Measurements from ENCODE around the gene RIMKLB.
"Not testable (repeated sequence)": the region's sequence is repeated elsewhere in the genome, so short reads cannot be mapped to it uniquely, and the experiment has no call there.

RIMKLB gene

DNA sequence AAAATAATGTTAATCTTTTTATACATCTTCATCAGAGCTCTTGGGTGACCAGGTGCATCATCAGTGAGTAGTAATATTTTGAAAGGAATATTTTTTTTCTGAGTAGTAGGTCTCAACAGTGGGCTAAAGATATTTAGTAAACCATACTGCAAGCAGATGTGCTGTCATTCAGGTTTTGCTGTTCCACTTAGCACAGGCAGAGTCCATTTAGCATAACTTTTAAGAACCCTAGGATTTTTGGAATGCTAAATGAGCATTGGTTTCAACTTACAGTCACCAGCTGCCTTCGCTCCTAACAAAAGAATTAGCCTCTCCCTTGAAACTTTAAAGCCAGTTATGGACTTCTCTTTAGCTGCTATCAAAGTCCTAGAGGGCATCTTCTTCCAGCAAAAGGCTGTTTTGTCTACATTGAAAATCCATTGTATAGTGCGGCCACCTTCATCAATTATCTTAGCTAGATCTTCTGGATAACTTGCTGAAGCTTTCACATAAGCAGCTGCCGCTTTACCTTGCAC is 24.6 kb downstream of the RIMKLB start:
- no peak for TF ChIP-seq CTCF (IDR thresholded peaks at IDR 0.05; ENCODE audit: low read depth, low read length)
- DNase-seq: no peak
- no peaks in the 10 kb centered on the region for H3K9me3 ChIP-seq (ENCODE audit: severe bottlenecking)
- H3K27ac ChIP-seq: no peak overlapping the region
- no peak overlapping the region for H3K4me3 ChIP-seq (ENCODE audit: low read depth, low read length)
- H3K36me3 ChIP-seq: peaks cover 33% of the 10 kb centered on the region
- no peaks in the 10 kb centered on the region for H3K27me3 ChIP-seq (ENCODE audit: insufficient read depth, low read depth, severe bottlenecking)

GRCh38 chr12:8734873-8735381 is 37.1 kb downstream of the RIMKLB start:
- Histone ChIP-seq H3K27ac (no peak overlapping the region), H3K27me3 (ENCODE audit: insufficient read depth, low read depth, severe bottlenecking) (no peaks in the 10 kb centered on the region), H3K4me3 (ENCODE audit: low read depth, low read length) (no peak overlapping the region), H3K36me3 (no peaks in the 10 kb centered on the region; the same call in 1 of the 2 replicates), H3K9me3 (ENCODE audit: severe bottlenecking) (no peaks in the 10 kb centered on the region)
- TF ChIP-seq CTCF (IDR thresholded peaks at IDR 0.05; ENCODE audit: low read depth, low read length): no peak
- DNase-seq: no peak

GRCh38 chr12:8742501-8742900 is 44.7 kb downstream of the RIMKLB start:
- Histone ChIP-seq H3K27ac (no peak overlapping the region), H3K9me3 (ENCODE audit: severe bottlenecking) (no peaks in the 10 kb centered on the region), H3K4me3 (ENCODE audit: low read depth, low read length) (no peak overlapping the region), H3K36me3 (no peaks in the 10 kb centered on the region; the same call in 1 of the 2 replicates), H3K27me3 (ENCODE audit: insufficient read depth, low read depth, severe bottlenecking) (no peaks in the 10 kb centered on the region)
- no peak for DNase-seq
- no peak for TF ChIP-seq CTCF (IDR thresholded peaks at IDR 0.05; ENCODE audit: low read depth, low read length)

GRCh38 chr12:8743121-8743520 is 45.3 kb downstream of the RIMKLB start:
- not testable (repeated sequence) for DNase-seq; H3K4me3 ChIP-seq (ENCODE audit: low read depth, low read length); H3K36me3 ChIP-seq; H3K9me3 ChIP-seq (ENCODE audit: severe bottlenecking); H3K27me3 ChIP-seq (ENCODE audit: insufficient read depth, low read depth, severe bottlenecking); H3K27ac ChIP-seq

DNA sequence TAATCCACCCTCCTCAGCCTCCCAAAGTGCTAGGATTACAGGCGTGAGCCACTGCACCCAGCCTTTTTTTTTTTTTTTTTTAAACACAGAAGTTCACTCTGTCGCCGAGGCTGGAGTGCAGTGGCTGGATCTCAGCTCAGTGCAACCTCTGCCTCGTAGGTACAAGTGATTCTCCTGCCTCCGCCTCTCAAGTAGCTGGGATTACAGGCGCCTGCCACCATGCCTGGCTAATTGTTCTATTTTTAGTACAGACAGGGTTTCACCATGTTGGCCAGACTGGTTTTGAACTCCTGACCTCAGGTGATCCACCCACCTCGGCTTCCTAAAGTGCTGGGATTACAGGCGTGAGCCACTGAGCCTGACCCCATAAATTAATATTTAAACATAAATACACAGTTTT is 47.8 kb downstream of the RIMKLB start:
- not testable (repeated sequence) for DNase-seq; H3K9me3 ChIP-seq (ENCODE audit: severe bottlenecking); H3K27me3 ChIP-seq (ENCODE audit: insufficient read depth, low read depth, severe bottlenecking); H3K4me3 ChIP-seq (ENCODE audit: low read depth, low read length); H3K36me3 ChIP-seq; H3K27ac ChIP-seq

GRCh38 chr12:8746046-8746445 is 48.3 kb downstream of the RIMKLB start:
- no peak overlapping the region for H3K27ac ChIP-seq
- no peak overlapping the region for H3K4me3 ChIP-seq (ENCODE audit: low read depth, low read length)
- peaks cover 11% of the 10 kb centered on the region for H3K36me3 ChIP-seq
- no peak for TF ChIP-seq CTCF (IDR thresholded peaks at IDR 0.05; ENCODE audit: low read depth, low read length)
- DNase-seq: no peak
- H3K27me3 ChIP-seq (ENCODE audit: insufficient read depth, low read depth, severe bottlenecking): no peaks in the 10 kb centered on the region
- no peaks in the 10 kb centered on the region for H3K9me3 ChIP-seq (ENCODE audit: severe bottlenecking)

DNA sequence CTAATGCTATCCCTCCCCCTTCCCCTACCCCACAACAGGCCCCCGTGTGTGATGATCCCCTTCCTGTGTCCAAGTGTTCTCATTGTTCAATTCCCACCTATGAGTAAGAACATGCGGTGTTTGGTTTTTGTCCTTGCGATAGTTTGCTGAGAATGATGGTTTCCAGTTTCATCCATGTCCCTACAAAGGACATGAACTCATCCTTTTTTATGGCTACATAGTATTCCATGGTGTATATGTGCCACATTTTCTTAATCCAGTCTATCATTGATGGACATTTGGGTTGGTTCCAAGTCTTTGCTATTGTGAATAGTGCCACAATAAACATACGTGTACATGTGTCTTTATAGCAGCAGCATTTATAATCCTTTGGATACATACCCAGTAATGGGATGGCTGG is 62.3 kb downstream of the RIMKLB start:
- not testable (repeated sequence) for H3K4me3 ChIP-seq (ENCODE audit: low read depth, low read length); H3K9me3 ChIP-seq (ENCODE audit: severe bottlenecking); H3K27me3 ChIP-seq (ENCODE audit: insufficient read depth, low read depth, severe bottlenecking); H3K27ac ChIP-seq; DNase-seq; H3K36me3 ChIP-seq

DNA sequence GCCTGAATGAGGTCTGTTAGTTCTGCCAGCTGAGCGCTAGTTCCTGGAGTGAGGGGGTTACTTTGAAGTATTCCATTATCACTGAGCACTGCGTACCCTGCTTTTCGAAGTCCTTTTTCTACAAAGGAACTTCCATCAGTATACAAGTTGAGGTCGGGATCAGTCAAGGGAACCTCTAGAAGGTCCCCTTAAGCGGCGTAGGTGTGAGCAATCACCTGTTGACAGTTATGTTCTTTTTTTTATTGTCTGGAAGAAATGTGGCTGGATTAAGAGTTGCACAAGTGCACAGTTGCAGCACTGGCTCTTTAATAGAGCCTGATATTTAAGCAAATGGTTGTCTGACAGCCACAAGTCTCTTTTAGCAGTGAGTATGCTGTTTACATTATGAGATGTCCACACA is 64.9 kb downstream of the RIMKLB start:
- not testable (repeated sequence) for DNase-seq

GRCh38 chr12:8766121-8766520 is 68.3 kb downstream of the RIMKLB start:
- DNase-seq; H3K27ac ChIP-seq; H3K27me3 ChIP-seq (ENCODE audit: insufficient read depth, low read depth, severe bottlenecking); H3K4me3 ChIP-seq (ENCODE audit: low read depth, low read length); H3K9me3 ChIP-seq (ENCODE audit: severe bottlenecking); H3K36me3 ChIP-seq: not testable (repeated sequence)

More for the DNA sequence above, 64.9 kb downstream of the RIMKLB start:
- not testable (repeated sequence) for H3K27me3 ChIP-seq (ENCODE audit: insufficient read depth, low read depth, severe bottlenecking); H3K4me3 ChIP-seq (ENCODE audit: low read depth, low read length); H3K27ac ChIP-seq; H3K9me3 ChIP-seq (ENCODE audit: severe bottlenecking); H3K36me3 ChIP-seq

Data from WERI-Rb-1 (cell line).